SU-DHL-6 (cell line): ENCODE data around the gene RNF8.

ENCODE experiments used
- H2AFZ ChIP-seq: fragments of 200-600 bp; sonication (generic); 2 replicates; pipeline ENCODE4 v1.6.1; 2014; ENCODE audit warnings: low read depth, mild to moderate bottlenecking, moderate library complexity, mixed read lengths, antibody characterized with exemption, low read length; ENCODE audit not compliant: severe bottlenecking
- H3F3A ChIP-seq: fragments of 200-600 bp; shearing (Covaris generic); 2 replicates; pipeline ENCODE4 v1.6.0; 2016; ENCODE audit warnings: antibody characterized with exemption, mild to moderate bottlenecking; ENCODE audit not compliant: insufficient read depth
- H3K27ac ChIP-seq: fragments of 200-600 bp; sonication (generic); 2 replicates; pipeline ENCODE4 v1.5.1; 2016; ENCODE audit warnings: low read depth, mild to moderate bottlenecking, low read length, moderate library complexity, mixed read lengths
- H3K27me3 ChIP-seq: fragments of 200-600 bp; sonication (generic), shearing (Covaris generic); 2 replicates; pipeline ENCODE4 v1.6.0; 2014; ENCODE audit warnings: mild to moderate bottlenecking, low read length
- H3K36me3 ChIP-seq: fragments of 200-600 bp; sonication (generic); 2 replicates; pipeline ENCODE4 v1.6.1; 2014; ENCODE audit warnings: mild to moderate bottlenecking, low read length, mixed read lengths
- H3K4me2 ChIP-seq: fragments of 300-600, 200-600 bp; shearing (Covaris generic), sonication (generic); 2 replicates; pipeline ENCODE4 v1.6.0; 2014; ENCODE audit warnings: low read length, low read depth, mild to moderate bottlenecking; ENCODE audit not compliant: poor library complexity, severe bottlenecking
- H3K4me3 ChIP-seq: fragments of 200-600 bp; sonication (generic); 2 replicates; pipeline ENCODE4 v1.5.1; 2014; ENCODE audit warnings: antibody characterized with exemption, low read length, mild to moderate bottlenecking, mixed read lengths; ENCODE audit not compliant: insufficient read depth, poor library complexity, severe bottlenecking
- H3K79me2 ChIP-seq: fragments of 200-600 bp; sonication (generic); 2 replicates; pipeline ENCODE4 v1.6.1; 2014; ENCODE audit warnings: mild to moderate bottlenecking, low read length, moderate library complexity; ENCODE audit not compliant: insufficient read depth
- H3K9ac ChIP-seq: fragments of 200-600 bp; sonication (generic); 2 replicates; pipeline ENCODE4 v1.7.0; 2014; ENCODE audit warnings: mild to moderate bottlenecking, low read length
- H3K9me2 ChIP-seq: fragments of 200-600 bp; sonication (generic); replicated peaks from 2 replicates; pipeline ENCODE4 v1.6.1; 2014; ENCODE audit warnings: low read length; ENCODE audit not compliant: insufficient read depth
- H3K9me3 ChIP-seq: fragments of 200-600 bp; sonication (generic); 2 replicates; pipeline ENCODE4 v1.6.1; 2014; ENCODE audit warnings: low read length, mixed read lengths; ENCODE audit not compliant: insufficient read depth
- H4K20me1 ChIP-seq: fragments of 200-600 bp; sonication (generic); 2 replicates; pipeline ENCODE4 v1.6.1; 2014; ENCODE audit warnings: low read depth, mild to moderate bottlenecking, antibody characterized with exemption, low read length, moderate library complexity, mixed read lengths
- EZH2phosphoT487 ChIP-seq: fragments of 200-600 bp; sonication (generic), shearing (Covaris generic); conservative IDR thresholded peaks from 2 replicates; pipeline ENCODE4 v1.6.1; 2018; ENCODE audit warnings: mild to moderate bottlenecking, antibody characterized with exemption, low read length, moderate library complexity, mixed read lengths
- TF ChIP-seq, protein P1 (sequence below): fragments of 200-600 bp; sonication (generic); IDR thresholded peaks from one replicate; pipeline ENCODE4 v1.5.1; 2017; ENCODE audit warnings: antibody characterized with exemption, mild to moderate bottlenecking, low read length, moderate library complexity; ENCODE audit not compliant: insufficient read depth, poor library complexity, severe bottlenecking

Gene RNF8

DNA sequence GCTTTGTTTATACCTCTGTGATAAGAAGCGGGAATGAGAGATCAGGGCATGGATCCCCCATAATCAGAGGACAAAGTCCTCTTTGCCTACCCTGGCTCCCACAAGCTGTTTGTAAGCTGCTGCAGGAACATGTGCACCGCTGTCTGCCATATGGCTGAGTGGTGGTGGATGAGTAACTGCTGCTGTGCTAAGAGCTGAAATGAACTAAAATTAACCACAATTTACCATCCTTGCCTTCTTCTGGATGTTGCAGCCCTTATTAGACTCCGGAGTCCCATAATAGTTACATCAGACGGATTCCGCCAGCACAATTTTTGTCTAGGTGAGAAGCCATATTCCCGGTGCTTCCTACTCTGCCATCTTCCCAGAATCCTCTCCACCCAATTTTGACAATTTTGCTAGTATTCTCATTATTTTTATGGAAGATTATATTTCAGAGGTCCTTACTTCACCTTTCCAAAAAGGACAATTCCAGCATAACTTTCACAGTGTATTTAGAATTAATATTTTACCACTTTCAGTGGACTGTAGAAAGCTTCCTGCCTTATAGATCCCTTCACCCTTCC is 73.2 kb downstream of the RNF8 start:
- H3K9me2 ChIP-seq = no peaks in the 10 kb centered on the region
- no peaks in the 10 kb centered on the region for H4K20me1 ChIP-seq
- no peaks in the 10 kb centered on the region for H3K79me2 ChIP-seq
- peaks cover 7% of the 10 kb centered on the region for H3F3A ChIP-seq
- no peak overlapping the region for H3K4me2 ChIP-seq
- no peaks in the 10 kb centered on the region for H3K27me3 ChIP-seq
- no peak overlapping the region for H3K9ac ChIP-seq
- no peak overlapping the region for H3K4me3 ChIP-seq
- no peaks in the 10 kb centered on the region for H3K36me3 ChIP-seq
- no peaks in the 10 kb centered on the region for H3K9me3 ChIP-seq
- no peak overlapping the region for H3K27ac ChIP-seq
- no peak for TF ChIP-seq EZH2phosphoT487
- TF ChIP-seq, protein P1, sequence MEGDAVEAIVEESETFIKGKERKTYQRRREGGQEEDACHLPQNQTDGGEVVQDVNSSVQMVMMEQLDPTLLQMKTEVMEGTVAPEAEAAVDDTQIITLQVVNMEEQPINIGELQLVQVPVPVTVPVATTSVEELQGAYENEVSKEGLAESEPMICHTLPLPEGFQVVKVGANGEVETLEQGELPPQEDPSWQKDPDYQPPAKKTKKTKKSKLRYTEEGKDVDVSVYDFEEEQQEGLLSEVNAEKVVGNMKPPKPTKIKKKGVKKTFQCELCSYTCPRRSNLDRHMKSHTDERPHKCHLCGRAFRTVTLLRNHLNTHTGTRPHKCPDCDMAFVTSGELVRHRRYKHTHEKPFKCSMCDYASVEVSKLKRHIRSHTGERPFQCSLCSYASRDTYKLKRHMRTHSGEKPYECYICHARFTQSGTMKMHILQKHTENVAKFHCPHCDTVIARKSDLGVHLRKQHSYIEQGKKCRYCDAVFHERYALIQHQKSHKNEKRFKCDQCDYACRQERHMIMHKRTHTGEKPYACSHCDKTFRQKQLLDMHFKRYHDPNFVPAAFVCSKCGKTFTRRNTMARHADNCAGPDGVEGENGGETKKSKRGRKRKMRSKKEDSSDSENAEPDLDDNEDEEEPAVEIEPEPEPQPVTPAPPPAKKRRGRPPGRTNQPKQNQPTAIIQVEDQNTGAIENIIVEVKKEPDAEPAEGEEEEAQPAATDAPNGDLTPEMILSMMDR = no peak
- no peak overlapping the region for H2AFZ ChIP-seq

GRCh38 chr6:37429352-37429750 is 75.6 kb downstream of the RNF8 start:
- H3K27ac ChIP-seq = no peak overlapping the region
- no peak overlapping the region for H3K9ac ChIP-seq
- H3K4me3 ChIP-seq = no peak overlapping the region
- no peaks in the 10 kb centered on the region for H3K27me3 ChIP-seq
- H2AFZ ChIP-seq = no peak overlapping the region
- H3F3A ChIP-seq = peaks cover 18% of the 10 kb centered on the region
- H4K20me1 ChIP-seq = no peaks in the 10 kb centered on the region
- H3K9me3 ChIP-seq = no peaks in the 10 kb centered on the region
- no peaks in the 10 kb centered on the region for H3K9me2 ChIP-seq
- H3K79me2 ChIP-seq = peaks cover 8% of the 10 kb centered on the region
- TF ChIP-seq EZH2phosphoT487 = no peak
- H3K36me3 ChIP-seq = no peaks in the 10 kb centered on the region
- H3K4me2 ChIP-seq = no peak overlapping the region

DNA sequence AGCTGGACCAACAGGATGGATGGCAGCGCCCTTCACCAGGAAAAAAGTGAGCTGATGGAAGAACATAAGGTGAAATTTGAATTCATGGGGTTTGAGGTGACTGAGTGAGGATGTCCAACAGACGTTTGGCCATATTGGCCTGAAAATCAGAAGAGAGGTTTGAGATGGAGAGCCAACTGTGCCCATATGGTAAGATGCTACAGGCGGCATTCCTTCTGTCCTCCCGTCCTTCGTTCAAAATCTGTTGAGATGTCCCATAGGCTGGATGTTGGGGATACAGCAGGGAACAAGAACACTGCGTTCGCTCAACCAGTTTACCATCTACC is 78.8 kb downstream of the RNF8 start:
- Histone ChIP-seq H3K9me3 (no peaks in the 10 kb centered on the region), H3K4me3 (peak overlapping the region; percentile 78), H3K4me2 (peak overlapping the region; percentile 82), H3K36me3 (no peaks in the 10 kb centered on the region), H3K9ac (peak overlapping the region; percentile 77), H3K27ac (peak overlapping the region; percentile 33), H3K79me2 (peaks cover 20% of the 10 kb centered on the region), H4K20me1 (no peaks in the 10 kb centered on the region), H3K9me2 (no peaks in the 10 kb centered on the region), H3K27me3 (no peaks in the 10 kb centered on the region), H2AFZ (peak overlapping the region; percentile 94), H3F3A (peaks cover 21% of the 10 kb centered on the region)
- TF ChIP-seq EZH2phosphoT487 = no peak
- TF ChIP-seq, protein P1 = no peak

GRCh38 chr6:37432916-37433656 is 79.3 kb downstream of the RNF8 start, which contains the start of gene CMTR1:
TSS of gene CMTR1 (plus strand) at chr6:37433221. CDS start at chr6:37435630, 2,409 bp downstream.
- Histone ChIP-seq H3K4me2 (peak within 1 kb of the TSS; percentile 82), H3K9me3 (no peaks in the 10 kb centered on the region), H3K27ac (peak within 1 kb of the TSS; percentile 70), H2AFZ (peak within 1 kb of the TSS; percentile 94), H3K9me2 (no peaks in the 10 kb centered on the region), H3K36me3 (no peaks in the 10 kb centered on the region), H3K79me2 (peaks cover 20% of the 10 kb centered on the region), H3F3A (peaks cover 21% of the 10 kb centered on the region), H3K9ac (peak within 1 kb of the TSS; percentile 77), H3K27me3 (no peaks in the 10 kb centered on the region), H3K4me3 (peak within 1 kb of the TSS; percentile 78), H4K20me1 (no peaks in the 10 kb centered on the region)
- TF ChIP-seq EZH2phosphoT487 = no peak
- TF ChIP-seq, protein P1 = no peak
